HG02981 (cell line): ENCODE data around the gene HAT1.

Experiments used
- ATAC-seq: cut with Tn5 transposase; IDR thresholded peaks from one replicate; pipeline ENCODE4 v1.9.1; 2021; ENCODE audit warnings: mild to moderate bottlenecking, moderate library complexity; ENCODE audit not compliant: unreplicated experiment

HAT1 gene

GRCh38 chr2:172021955-172022354, 99.7 kb downstream of the HAT1 start:
- no peak for ATAC-seq

GRCh38 chr2:172031536-172031935, 109.3 kb downstream of the HAT1 start:
- no peak for ATAC-seq
